ENCODE results near the gene AUTS2.

AUTS2 gene

DNA sequence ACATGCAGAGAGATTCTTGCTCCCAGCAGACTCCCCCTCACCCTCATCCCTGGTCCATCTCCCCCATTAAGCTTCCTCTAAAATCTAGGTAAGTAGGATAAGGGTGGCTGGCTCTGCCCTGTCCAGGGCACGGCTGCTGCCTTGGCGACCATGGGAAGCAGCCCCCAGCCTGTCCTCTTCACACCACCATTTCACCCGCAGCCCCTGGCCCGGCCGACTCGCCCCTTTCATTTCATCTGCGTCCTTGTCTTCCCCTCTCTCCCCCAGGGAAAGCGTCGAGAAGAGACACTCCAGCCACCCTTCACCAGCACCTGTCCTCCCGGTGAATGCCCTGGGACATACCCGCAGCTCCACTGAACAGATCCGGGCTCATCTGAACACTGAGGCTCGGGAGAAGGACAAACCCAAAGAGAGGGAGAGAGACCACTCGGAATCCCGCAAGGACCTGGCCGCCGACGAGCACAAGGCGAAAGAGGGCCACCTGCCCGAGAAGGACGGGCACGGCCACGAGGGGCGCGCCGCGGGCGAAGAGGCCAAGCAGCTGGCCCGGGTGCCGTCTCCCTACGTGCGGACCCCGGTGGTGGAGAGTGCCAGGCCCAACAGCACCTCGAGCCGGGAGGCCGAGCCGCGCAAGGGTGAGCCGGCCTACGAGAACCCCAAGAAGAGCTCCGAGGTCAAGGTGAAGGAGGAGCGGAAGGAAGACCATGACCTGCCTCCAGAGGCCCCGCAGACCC is 1191.4 kb downstream of the AUTS2 start:
- FAIRE-seq, result no peak
- TF ChIP-seq POU2F2 (IDR thresholded peaks at IDR 0.05; ENCODE audit: low read depth, low read length) (no peak), POLR2AphosphoS5 (IDR thresholded peaks at IDR 0.05; ENCODE audit: low read depth, low read length) (no peak), TAF1 (IDR thresholded peaks at IDR 0.05; ENCODE audit: low read depth, low read length) (no peak), PAX5 (IDR thresholded peaks at IDR 0.05; ENCODE audit: insufficient read depth, low read length, severe bottlenecking) (no peak)
- DNase-seq (ENCODE audit: insufficient read length, low spot score), result no peak

DNA sequence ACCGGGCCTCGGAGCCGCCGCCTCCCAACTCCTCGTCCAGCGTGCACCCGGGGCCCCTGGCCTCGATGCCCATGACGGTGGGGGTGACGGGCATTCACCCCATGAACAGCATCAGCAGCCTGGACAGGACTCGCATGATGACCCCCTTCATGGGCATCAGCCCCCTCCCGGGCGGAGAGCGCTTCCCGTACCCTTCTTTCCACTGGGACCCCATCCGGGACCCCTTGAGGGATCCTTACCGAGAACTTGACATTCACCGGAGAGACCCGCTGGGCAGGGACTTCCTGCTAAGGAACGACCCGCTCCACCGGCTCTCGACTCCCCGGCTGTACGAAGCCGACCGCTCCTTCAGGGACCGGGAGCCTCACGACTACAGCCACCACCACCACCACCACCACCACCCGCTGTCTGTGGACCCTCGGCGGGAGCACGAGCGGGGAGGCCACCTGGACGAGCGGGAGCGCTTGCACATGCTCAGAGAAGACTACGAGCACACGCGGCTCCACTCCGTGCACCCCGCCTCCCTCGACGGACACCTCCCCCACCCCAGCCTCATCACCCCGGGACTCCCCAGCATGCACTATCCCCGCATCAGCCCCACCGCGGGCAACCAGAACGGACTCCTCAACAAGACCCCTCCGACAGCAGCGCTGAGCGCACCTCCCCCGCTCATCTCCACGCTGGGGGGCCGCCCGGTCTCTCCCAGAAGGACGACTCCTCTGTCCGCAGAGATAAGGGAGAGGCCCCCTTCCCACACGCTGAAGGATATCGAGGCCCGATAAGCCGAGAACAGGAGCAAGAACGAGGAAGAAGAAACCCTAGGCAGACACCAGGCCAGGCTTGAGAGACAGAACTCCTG is 1192.2 kb downstream of the AUTS2 start:
- FAIRE-seq, result no peak

DNA sequence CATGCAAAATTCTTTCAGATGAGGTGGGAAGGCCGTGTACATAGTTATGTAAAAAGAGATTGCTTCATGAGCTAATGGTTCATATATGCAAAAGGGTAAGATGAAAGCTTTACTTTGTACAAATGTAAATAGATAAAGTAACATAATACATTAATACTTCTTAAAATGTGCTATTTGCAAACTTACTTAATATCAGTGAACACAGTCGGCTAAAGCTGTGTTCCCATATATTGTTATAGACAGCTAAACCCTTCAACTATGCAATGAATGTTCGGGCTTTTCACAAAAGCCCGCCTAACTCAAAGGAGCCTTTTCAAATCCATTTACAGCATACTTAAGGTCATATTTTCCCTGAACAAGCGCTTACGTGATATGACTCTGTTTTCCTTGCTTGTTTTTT is 1193.1 kb downstream of the AUTS2 start:
- DNase-seq (ENCODE audit: insufficient read length, low spot score) (no peak), FAIRE-seq (no peak)
- TF ChIP-seq PAX5 (IDR thresholded peaks at IDR 0.05; ENCODE audit: insufficient read depth, low read length, severe bottlenecking) (no peak), POLR2A (IDR thresholded peaks at IDR 0.05; ENCODE audit: low read depth, low read length) (no peak), SPI1 (IDR thresholded peaks at IDR 0.05; ENCODE audit: low read depth, low read length) (no peak), POLR2AphosphoS5 (IDR thresholded peaks at IDR 0.05; ENCODE audit: low read depth, low read length) (no peak), TAF1 (IDR thresholded peaks at IDR 0.05; ENCODE audit: low read depth, low read length) (no peak), POU2F2 (IDR thresholded peaks at IDR 0.05; ENCODE audit: low read depth, low read length) (no peak)

More for the DNA sequence above, 1192.2 kb downstream of the AUTS2 start:
- no peak for TF ChIP-seq SPI1 (IDR thresholded peaks at IDR 0.05; ENCODE audit: low read depth, low read length)
- TF ChIP-seq TAF1 (IDR thresholded peaks at IDR 0.05; ENCODE audit: low read depth, low read length), result no peak
- TF ChIP-seq POLR2A (IDR thresholded peaks at IDR 0.05; ENCODE audit: low read depth, low read length), result no peak
- no peak for TF ChIP-seq PAX5 (IDR thresholded peaks at IDR 0.05; ENCODE audit: insufficient read depth, low read length, severe bottlenecking)
- no peak for TF ChIP-seq POU2F2 (IDR thresholded peaks at IDR 0.05; ENCODE audit: low read depth, low read length)
- TF ChIP-seq POLR2AphosphoS5 (IDR thresholded peaks at IDR 0.05; ENCODE audit: low read depth, low read length), result no peak
- no peak for DNase-seq (ENCODE audit: insufficient read length, low spot score)

DNA sequence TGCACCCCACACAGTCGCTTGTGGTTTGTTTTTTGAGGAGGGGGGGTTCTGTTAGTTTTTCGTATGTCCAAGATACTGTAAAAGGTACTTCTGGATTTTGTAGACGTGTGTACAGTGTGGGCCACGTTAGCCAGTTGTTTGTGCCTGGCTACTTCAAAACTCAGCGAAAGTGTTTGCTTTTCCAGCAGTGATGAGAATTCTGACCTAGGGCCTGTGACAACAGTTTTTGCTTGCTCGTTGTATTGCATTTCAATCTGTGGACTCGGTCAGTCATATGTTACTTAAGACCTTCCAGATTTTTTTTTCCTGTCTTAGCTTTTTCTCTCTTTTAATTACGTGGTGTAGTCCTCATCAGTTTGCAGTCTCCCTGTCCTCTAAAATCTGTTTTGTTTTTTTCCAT is 1194.8 kb downstream of the AUTS2 start:
- no peak for FAIRE-seq

DNA sequence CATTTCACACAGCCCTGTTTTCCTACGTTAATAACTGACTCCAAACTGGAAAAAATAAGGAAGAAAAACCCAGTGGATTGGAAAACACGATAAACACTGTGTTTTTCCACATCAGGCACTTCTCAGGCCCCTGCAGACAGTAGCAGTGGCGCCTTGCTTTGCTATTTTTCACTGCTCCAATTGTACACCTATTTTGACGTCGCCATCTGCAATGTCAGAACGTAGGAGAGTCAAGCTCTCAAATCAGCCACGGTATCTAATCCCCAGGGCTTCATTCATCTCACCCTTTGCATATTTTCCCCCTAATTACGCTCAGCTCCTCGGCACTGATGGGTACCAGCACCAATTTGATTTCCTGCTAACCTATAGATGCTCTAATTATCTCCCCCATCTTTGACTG is 1195.5 kb downstream of the AUTS2 start:
- TF ChIP-seq SPI1 (IDR thresholded peaks at IDR 0.05; ENCODE audit: low read depth, low read length) (no peak), POU2F2 (IDR thresholded peaks at IDR 0.05; ENCODE audit: low read depth, low read length) (no peak), POLR2AphosphoS5 (IDR thresholded peaks at IDR 0.05; ENCODE audit: low read depth, low read length) (no peak), PAX5 (IDR thresholded peaks at IDR 0.05; ENCODE audit: insufficient read depth, low read length, severe bottlenecking) (no peak), POLR2A (IDR thresholded peaks at IDR 0.05; ENCODE audit: low read depth, low read length) (no peak)
- FAIRE-seq, result no peak
- no peak for DNase-seq (ENCODE audit: insufficient read length, low spot score)

More for the DNA sequence above, 1194.8 kb downstream of the AUTS2 start:
- no peak for TF ChIP-seq POLR2A (IDR thresholded peaks at IDR 0.05; ENCODE audit: low read depth, low read length)
- TF ChIP-seq TAF1 (IDR thresholded peaks at IDR 0.05; ENCODE audit: low read depth, low read length), result no peak
- TF ChIP-seq POLR2AphosphoS5 (IDR thresholded peaks at IDR 0.05; ENCODE audit: low read depth, low read length), result no peak
- TF ChIP-seq SPI1 (IDR thresholded peaks at IDR 0.05; ENCODE audit: low read depth, low read length), result no peak
- no peak for TF ChIP-seq PAX5 (IDR thresholded peaks at IDR 0.05; ENCODE audit: insufficient read depth, low read length, severe bottlenecking)
- TF ChIP-seq POU2F2 (IDR thresholded peaks at IDR 0.05; ENCODE audit: low read depth, low read length), result no peak
- DNase-seq (ENCODE audit: insufficient read length, low spot score), result no peak

DNA sequence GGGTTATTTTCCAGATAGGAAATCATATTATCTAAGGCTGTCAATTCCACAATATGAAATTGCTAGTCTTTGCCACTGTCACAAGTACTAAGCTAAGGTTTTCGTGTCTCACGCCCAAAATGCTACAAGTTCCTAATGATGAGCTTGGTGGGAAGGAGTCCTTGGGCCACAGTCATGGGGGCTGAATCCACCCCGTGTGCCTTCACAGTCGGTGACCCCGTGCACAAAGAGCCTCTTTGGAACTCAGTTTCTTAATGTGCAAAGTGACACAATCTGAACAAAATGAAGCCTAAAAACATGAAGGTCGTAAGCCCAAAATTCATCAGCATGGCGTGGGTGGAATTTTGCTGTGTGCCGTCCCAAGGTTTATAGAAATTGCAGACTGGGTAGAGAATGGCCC is 1196.7 kb downstream of the AUTS2 start:
- no peak for DNase-seq (ENCODE audit: insufficient read length, low spot score)
- no peak for FAIRE-seq
- TF ChIP-seq POU2F2 (IDR thresholded peaks at IDR 0.05; ENCODE audit: low read depth, low read length) (no peak), POLR2A (IDR thresholded peaks at IDR 0.05; ENCODE audit: low read depth, low read length) (no peak), POLR2AphosphoS5 (IDR thresholded peaks at IDR 0.05; ENCODE audit: low read depth, low read length) (no peak), PAX5 (IDR thresholded peaks at IDR 0.05; ENCODE audit: insufficient read depth, low read length, severe bottlenecking) (no peak), SPI1 (IDR thresholded peaks at IDR 0.05; ENCODE audit: low read depth, low read length) (no peak), TAF1 (IDR thresholded peaks at IDR 0.05; ENCODE audit: low read depth, low read length) (no peak)

DNA sequence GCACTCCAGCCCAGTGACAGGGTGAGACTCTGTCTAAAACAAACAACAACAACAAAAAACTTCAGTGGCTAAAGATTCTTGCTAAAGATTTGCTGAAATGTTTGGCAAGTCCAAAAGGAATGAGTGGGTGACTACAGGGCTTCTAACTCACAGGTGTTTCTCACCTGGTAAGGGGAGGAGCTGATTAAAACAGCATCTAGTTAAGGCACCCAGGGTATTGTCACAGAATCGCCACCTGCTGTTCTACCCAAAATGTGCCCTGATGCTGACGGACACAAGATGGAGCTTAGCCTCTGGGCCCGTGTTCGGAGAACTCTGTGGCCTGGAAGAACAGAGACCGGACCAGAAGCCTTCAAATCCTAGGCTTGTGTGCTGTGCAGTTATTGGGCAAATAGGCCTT is 1197.7 kb downstream of the AUTS2 start:
- TF ChIP-seq POLR2AphosphoS5 (IDR thresholded peaks at IDR 0.05; ENCODE audit: low read depth, low read length) (no peak), TAF1 (IDR thresholded peaks at IDR 0.05; ENCODE audit: low read depth, low read length) (no peak), POLR2A (IDR thresholded peaks at IDR 0.05; ENCODE audit: low read depth, low read length) (no peak), SPI1 (IDR thresholded peaks at IDR 0.05; ENCODE audit: low read depth, low read length) (no peak), POU2F2 (IDR thresholded peaks at IDR 0.05; ENCODE audit: low read depth, low read length) (no peak), PAX5 (IDR thresholded peaks at IDR 0.05; ENCODE audit: insufficient read depth, low read length, severe bottlenecking) (no peak)
- FAIRE-seq, result no peak
- no peak for DNase-seq (ENCODE audit: insufficient read length, low spot score)

DNA sequence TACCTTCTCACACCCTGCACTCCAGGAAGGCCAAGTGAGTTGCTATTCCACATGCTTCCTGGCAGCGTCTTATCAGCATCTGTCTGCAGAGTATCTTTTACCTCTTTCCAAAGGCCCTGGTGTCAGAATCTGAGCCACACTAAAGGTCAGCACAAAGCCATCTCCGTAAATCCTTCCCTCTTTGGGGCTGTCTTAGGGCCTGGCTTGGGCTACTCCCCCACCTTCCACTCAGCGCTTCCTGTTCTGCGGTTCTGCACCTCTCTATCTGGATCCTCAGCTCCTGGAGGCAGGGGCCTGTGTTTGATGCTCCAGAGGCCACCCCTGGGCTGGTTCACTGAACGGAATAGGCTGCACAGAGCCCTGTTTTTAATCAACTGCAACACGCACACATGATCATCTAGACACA is 1198.8 kb downstream of the AUTS2 start:
- no peak for DNase-seq (ENCODE audit: insufficient read length, low spot score)
- no peak for FAIRE-seq
- TF ChIP-seq POLR2AphosphoS5 (IDR thresholded peaks at IDR 0.05; ENCODE audit: low read depth, low read length) (no peak), TAF1 (IDR thresholded peaks at IDR 0.05; ENCODE audit: low read depth, low read length) (no peak), POLR2A (IDR thresholded peaks at IDR 0.05; ENCODE audit: low read depth, low read length) (no peak), SPI1 (IDR thresholded peaks at IDR 0.05; ENCODE audit: low read depth, low read length) (no peak), PAX5 (IDR thresholded peaks at IDR 0.05; ENCODE audit: insufficient read depth, low read length, severe bottlenecking) (no peak), POU2F2 (IDR thresholded peaks at IDR 0.05; ENCODE audit: low read depth, low read length) (no peak)

DNA sequence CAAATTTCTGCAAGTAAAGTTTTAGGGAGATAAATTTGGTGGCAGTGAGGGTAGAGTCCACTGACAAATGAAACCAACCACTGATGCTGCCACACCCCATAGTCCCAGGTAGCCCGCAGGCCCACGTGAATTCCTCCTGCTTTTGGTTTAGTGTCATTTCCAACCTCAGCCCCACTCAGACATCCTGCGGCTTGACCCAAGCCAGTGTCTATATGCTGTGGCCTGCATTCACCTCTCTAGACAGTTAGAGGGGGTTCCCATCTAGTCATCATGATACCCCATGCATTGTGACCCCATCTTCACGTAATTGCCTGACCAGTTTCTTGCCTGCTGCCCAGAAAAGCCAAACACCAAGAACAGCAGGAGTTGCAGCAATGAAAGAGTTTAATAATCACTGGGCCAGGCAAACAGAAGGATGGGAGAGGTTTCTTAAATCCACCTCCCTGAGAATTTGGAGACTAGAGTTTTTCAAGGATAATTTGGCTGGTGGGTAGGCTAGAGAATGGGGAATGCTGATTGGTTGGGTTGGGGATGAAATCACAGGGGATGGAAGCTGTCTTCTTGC is 1201.6 kb downstream of the AUTS2 start:
- DNase-seq (ENCODE audit: insufficient read length, low spot score) (no peak), FAIRE-seq (no peak)
- no peak for TF ChIP-seq TAF1 (IDR thresholded peaks at IDR 0.05; ENCODE audit: low read depth, low read length)
- TF ChIP-seq POLR2A (IDR thresholded peaks at IDR 0.05; ENCODE audit: low read depth, low read length), result no peak
- TF ChIP-seq PAX5 (IDR thresholded peaks at IDR 0.05; ENCODE audit: insufficient read depth, low read length, severe bottlenecking), result no peak
- TF ChIP-seq SPI1 (IDR thresholded peaks at IDR 0.05; ENCODE audit: low read depth, low read length), result no peak
- no peak for TF ChIP-seq POU2F2 (IDR thresholded peaks at IDR 0.05; ENCODE audit: low read depth, low read length)

Data from GM12891 (cell line).